Muscle of leg (tissue), 9 donors: ENCODE measurements around the gene C9. TPM values are rescaled to one million over a fixed set of nuclear protein-coding genes. Genes with fewer than 3 reads are reported as not detected.

ENCODE experiments used
- polyA plus RNA-seq, 8 donors: library from polyadenylated mRNA; unstranded; fragments of 120-200 nt; gene quantifications; one replicate each; pipeline versions ENCODE4 v1.2.1 to v1.2.3, GENCODE V29; 2013; ENCODE audit warnings: inconsistent platforms in 1 of 8, low replicate concordance in 1 of 8; ENCODE audit not compliant: insufficient read length in 8 of 8, insufficient read depth in 1 of 8
- total RNA-seq: library from RNA; stranded (reverse); fragments of 120-200 nt; gene quantifications from one replicate; pipeline ENCODE4 v1.2.4, GENCODE V29; 2013

C9 gene
- total and polyA plus RNA-seq, 9 donors, result 0.20 to 0.43 (median 0.30) TPM

Other genes with a start within 250 kb of the C9 start
- 1.9 TPM for gene FYB1, start 144.9 kb downstream of the C9 start, total RNA-seq
- 1 to 10 TPM; 1.4 to 3.0 (median 1.8) TPM for gene FYB1, start 144.9 kb downstream of the C9 start, polyA plus RNA-seq
- 79.7 TPM for gene DAB2, start 60.5 kb upstream of the C9 start, total RNA-seq
- 100 to 1,000 TPM in 6 of 8 donors, 10 to 100 TPM in 2; 87.2 to 148 (median 107) TPM for gene DAB2, start 60.5 kb upstream of the C9 start, polyA plus RNA-seq